Mucosa of descending colon (tissue), 3 donors: Measurements from ENCODE around the gene OR4N5. TPM values are rescaled to one million over a fixed set of nuclear protein-coding genes. Genes with fewer than 3 reads are reported as not detected.

ENCODE experiments used
- ATAC-seq: fragments of 200-7000 bp; cut with Tn5 transposase; one replicate; pipeline ENCODE4 v1.9.1; 2020; ENCODE audit warnings: mild to moderate bottlenecking, moderate library complexity
- DNase-seq, 3 donors: peaks; one replicate each; pipeline ENCODE4 v3.0.0-alpha.2; 2020
- H3K36me3 ChIP-seq: fragments of 200-600 bp; one replicate; pipeline ENCODE4 v1.8.0; 2021; ENCODE audit warnings: low read depth, mild to moderate bottlenecking
- H3K4me1 ChIP-seq: fragments of 200-600 bp; one replicate; pipeline ENCODE4 v1.8.0; 2021; ENCODE audit warnings: low read depth, mild to moderate bottlenecking
- H3K4me3 ChIP-seq: fragments of 200-600 bp; one replicate; pipeline ENCODE4 v1.8.0; 2021; ENCODE audit warnings: mild to moderate bottlenecking
- H3K9me3 ChIP-seq: fragments of 200-600 bp; one replicate; pipeline ENCODE4 v1.8.0; 2021; ENCODE audit warnings: mild to moderate bottlenecking
- intact Hi-C, 2 donors: fragments of 100-400 bp; cut with DNase I in 1 of 2; cut with micrococcal nuclease in 1 of 2; formaldehyde crosslinking; loops; one replicate each; pipeline versions ENCODE4 v1.11.0 to v1.11.1; 2022; cut with DNase I, micrococcal nuclease
- total RNA-seq, 3 donors: library from RNA; stranded (reverse); fragmentation: NEBNext Ultra II Directional in 2 of 3; extraction: Animal tissue kit (Norgen Biotek cat#: 25700) in 2 of 3; gene quantifications; one replicate each; pipeline versions ENCODE4 v1.2.1 to v1.2.4, GENCODE V29; 2021 to 2023
- TF ChIP-seq, protein P1 (sequence below): fragments of 200-600 bp; IDR thresholded peaks from one replicate; pipeline ENCODE4 v1.8.0; 2022; ENCODE audit warnings: antibody characterized with exemption, mild to moderate bottlenecking
- donor health status: DM: no; HTN: no; CAD: no; lungs with moderate emphysema.
- donor health status: DM: no; HTN: no; CAD: no.
- donor health status: DM: no; HTN: yes; CAD: no.

OR4N5 gene
- total RNA-seq, 3 donors from 2014 or later = not detected

DNA sequence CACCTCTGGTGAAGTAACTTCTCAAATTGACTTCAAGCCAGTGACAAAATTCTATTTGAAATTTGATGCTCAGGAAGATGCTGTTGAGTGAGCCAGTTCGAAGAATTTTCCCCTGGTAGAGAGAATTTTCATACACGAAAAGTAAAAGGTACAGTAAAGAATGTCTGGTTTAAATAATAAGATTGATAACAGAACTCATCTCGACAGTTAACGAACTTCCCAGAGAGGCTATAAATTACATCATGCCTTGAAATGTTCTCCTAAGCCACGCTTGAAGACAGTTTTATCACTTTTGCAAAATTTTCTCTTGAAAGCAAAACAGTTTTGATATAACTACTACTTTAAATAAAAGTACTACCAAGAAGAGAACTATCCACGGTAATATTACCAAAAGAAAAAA, 37.7 kb downstream of the OR4N5 start:
- DNase-seq (no peak), ATAC-seq (no peak)
- intact Hi-C loops = no loop called here
- H3K4me3 ChIP-seq = no peak overlapping the region
- H3K4me1 ChIP-seq = no peaks in the 10 kb centered on the region
- TF ChIP-seq, protein P1, sequence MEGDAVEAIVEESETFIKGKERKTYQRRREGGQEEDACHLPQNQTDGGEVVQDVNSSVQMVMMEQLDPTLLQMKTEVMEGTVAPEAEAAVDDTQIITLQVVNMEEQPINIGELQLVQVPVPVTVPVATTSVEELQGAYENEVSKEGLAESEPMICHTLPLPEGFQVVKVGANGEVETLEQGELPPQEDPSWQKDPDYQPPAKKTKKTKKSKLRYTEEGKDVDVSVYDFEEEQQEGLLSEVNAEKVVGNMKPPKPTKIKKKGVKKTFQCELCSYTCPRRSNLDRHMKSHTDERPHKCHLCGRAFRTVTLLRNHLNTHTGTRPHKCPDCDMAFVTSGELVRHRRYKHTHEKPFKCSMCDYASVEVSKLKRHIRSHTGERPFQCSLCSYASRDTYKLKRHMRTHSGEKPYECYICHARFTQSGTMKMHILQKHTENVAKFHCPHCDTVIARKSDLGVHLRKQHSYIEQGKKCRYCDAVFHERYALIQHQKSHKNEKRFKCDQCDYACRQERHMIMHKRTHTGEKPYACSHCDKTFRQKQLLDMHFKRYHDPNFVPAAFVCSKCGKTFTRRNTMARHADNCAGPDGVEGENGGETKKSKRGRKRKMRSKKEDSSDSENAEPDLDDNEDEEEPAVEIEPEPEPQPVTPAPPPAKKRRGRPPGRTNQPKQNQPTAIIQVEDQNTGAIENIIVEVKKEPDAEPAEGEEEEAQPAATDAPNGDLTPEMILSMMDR = no peak
- no peaks in the 10 kb centered on the region for H3K36me3 ChIP-seq
- no peaks in the 10 kb centered on the region for H3K9me3 ChIP-seq

DNA sequence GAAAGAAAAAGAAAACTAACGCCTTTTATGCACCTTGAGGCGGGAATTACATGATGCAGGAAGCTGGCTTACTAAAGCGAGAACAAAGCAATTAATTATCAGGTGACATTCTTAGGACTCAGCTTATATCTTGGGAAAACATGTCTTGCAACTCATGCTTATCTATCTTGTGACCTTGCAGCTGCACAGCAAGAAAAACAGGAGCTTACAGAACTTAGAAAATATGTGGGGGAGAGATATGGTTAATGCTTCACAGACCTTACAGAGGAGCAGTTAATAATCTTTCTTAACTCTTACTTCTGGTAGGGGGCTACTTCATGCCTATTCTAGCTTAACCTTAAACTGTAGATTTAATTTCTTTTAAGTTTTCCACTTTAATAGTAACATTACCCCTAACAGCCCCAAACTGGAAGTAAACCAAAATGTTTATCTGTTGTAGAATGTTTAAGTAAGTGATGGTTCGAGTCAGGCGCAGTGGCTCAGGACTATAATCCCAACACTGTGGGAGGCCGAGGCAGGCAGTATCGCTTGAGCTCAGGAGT, 38.9 kb downstream of the OR4N5 start:
- DNase-seq (no peak), ATAC-seq (no peak)

DNA sequence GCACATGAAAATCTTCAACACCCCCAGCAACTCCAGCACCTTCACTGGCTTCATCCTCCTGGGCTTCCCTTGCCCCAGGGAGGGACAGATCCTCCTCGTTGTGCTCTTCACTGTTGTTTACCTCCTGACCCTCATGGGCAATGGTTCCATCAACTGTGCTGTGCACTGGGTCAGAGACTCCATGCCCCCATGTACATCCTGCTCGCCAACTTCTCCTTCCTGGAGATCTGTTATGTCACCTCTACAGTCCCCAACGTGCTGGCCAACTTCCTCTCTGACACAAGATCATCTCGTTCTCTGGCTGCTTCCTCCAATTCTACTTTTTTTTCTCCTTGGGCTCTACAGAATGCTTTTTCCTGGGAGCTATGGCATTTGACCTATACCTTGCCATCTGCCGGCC, 40.6 kb downstream of the OR4N5 start:
- Histone ChIP-seq H3K36me3 (no peaks in the 10 kb centered on the region), H3K4me1 (no peaks in the 10 kb centered on the region), H3K4me3 (no peak overlapping the region), H3K9me3 (no peaks in the 10 kb centered on the region)
- ATAC-seq = no peak
- peak in 1 of 3 donors; percentile 2 for DNase-seq
- intact Hi-C loops = no loop called here
- TF ChIP-seq, protein P1 = no peak

More for the DNA sequence above, 38.9 kb downstream of the OR4N5 start:
- intact Hi-C loops = no loop called here
- H3K4me3 ChIP-seq = no peak overlapping the region
- H3K36me3 ChIP-seq = no peaks in the 10 kb centered on the region
- H3K9me3 ChIP-seq = no peaks in the 10 kb centered on the region
- TF ChIP-seq, protein P1 = no peak
- no peaks in the 10 kb centered on the region for H3K4me1 ChIP-seq

DNA sequence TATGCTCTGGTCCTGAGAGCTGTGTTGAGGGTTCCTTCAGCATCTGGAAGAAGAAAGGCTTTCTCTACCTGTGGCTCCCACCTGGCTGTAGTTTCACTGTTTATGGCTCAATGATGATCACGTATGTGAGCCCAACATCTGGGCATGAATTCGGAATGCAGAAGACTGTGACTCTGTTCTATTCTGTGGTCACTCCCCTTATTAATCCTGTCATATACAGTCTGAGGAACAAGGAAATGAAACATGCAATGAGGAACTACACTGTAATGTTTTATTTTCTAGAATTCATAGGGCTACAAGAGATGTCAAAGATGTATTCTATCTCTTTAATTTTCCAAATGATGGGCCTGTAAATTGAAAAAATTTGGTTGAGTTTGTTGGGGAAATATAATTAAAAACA, 41.3 kb downstream of the OR4N5 start:
- no peak for DNase-seq
- Histone ChIP-seq H3K4me1 (no peaks in the 10 kb centered on the region), H3K4me3 (no peak overlapping the region), H3K36me3 (no peaks in the 10 kb centered on the region), H3K9me3 (no peaks in the 10 kb centered on the region)
- TF ChIP-seq, protein P1 = no peak
- intact Hi-C loops = no loop called here
- no peak for ATAC-seq

DNA sequence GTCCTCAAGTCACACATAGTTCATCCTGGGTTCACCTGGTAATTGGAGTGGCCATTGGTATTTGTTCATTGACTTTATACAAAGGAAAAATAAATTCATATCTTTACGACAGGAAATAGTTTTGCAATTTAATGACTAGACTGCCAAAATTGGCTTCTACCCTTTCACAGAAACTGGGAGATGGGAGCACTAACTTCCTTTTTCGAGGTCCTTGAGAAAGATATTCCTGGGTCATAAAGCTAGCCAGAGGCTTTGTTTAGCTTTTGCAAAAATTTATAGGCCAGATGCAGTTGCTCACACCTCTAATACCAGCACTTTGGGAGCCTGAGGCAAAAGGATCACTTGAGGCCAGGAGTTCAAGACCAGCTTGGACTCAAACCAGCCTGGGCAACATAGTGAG, 41.9 kb downstream of the OR4N5 start:
- no peaks in the 10 kb centered on the region for H3K36me3 ChIP-seq
- H3K4me1 ChIP-seq = no peaks in the 10 kb centered on the region
- no peaks in the 10 kb centered on the region for H3K9me3 ChIP-seq
- intact Hi-C loops = no loop called here
- ATAC-seq (no peak), DNase-seq (no peak)
- no peak overlapping the region for H3K4me3 ChIP-seq
- TF ChIP-seq, protein P1 = no peak

DNA sequence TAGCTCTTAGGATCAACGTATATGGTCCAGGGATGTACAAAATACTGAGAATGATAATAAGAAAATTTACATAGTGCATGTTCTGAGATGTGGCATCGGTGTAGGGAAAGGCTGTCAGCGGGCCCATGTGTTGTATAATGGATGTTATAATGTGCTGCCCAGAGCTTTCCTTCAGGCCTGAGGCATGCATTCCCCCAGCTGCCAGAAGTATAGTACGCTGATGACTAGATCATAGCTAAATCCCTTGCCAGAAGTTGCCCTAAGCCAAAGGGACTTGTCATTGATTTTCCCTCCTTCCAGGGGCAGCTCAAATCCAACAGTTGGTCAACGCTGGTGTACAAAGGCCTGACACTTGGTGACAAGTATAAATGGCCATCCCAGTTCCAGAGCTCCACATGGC, 45.6 kb downstream of the OR4N5 start:
- no peak for ATAC-seq
- H3K4me3 ChIP-seq = no peak overlapping the region
- no peak for DNase-seq
- TF ChIP-seq, protein P1 = no peak
- no peaks in the 10 kb centered on the region for H3K4me1 ChIP-seq
- no peaks in the 10 kb centered on the region for H3K36me3 ChIP-seq
- intact Hi-C loops = no loop called here
- H3K9me3 ChIP-seq = no peaks in the 10 kb centered on the region
